ENCODE results near the gene CDX2. TPM values are rescaled to one million over a fixed set of nuclear protein-coding genes. Genes with fewer than 3 reads are reported as not detected.
"Not testable (repeated sequence)": the region's sequence is repeated elsewhere in the genome, so short reads cannot be mapped to it uniquely, and the experiment has no call there.

The CDX2 gene, protein sequence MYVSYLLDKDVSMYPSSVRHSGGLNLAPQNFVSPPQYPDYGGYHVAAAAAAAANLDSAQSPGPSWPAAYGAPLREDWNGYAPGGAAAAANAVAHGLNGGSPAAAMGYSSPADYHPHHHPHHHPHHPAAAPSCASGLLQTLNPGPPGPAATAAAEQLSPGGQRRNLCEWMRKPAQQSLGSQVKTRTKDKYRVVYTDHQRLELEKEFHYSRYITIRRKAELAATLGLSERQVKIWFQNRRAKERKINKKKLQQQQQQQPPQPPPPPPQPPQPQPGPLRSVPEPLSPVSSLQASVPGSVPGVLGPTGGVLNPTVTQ
- not detected in 2 replicates for total RNA-seq

DNA sequence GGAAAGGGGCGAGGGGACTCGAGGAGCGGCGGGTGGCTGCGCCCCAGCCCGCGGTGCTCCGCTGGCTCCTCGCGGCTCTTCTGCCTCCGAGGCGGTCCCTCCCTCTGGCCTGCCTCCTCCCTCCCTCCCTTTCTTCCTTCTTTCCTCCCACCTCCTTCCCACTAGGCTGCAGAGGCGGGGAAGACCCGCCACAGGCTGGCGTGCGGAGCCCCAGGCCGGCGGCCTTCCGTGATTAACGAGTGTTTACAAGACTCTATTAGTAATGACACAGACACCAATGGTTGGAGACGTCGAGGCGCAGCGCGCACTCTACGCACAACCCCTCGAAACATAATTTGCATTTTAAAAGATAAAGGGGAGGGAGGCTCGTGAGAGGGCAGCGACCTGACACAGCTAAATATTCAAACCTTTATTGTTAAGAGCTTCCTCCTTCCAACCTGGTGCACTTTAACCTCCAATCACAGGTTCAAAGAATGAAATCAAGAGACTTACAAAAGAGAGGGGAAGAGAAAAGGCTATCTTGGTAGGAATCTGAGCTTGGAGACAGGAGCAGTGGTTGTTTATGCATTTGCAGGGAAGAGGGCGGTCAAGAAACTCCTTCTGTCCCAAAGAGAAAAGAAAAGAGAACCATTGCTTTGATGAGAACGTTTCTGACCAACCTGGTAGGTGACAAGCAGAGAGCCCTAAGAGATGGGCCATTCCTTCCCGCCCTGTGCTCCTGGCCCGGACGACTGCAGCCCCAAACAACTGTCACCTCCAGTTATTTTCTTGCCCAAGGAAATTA lies at the start of gene CDX2:
Gene CDX2 (minus strand): TSS at position 234 of the 784 bp plus-strand sequence. CDS start 309 bp downstream, outside the sequence.
- no peak for DNase-seq (ENCODE audit: extremely low read depth, low read depth, low spot score)

DNA sequence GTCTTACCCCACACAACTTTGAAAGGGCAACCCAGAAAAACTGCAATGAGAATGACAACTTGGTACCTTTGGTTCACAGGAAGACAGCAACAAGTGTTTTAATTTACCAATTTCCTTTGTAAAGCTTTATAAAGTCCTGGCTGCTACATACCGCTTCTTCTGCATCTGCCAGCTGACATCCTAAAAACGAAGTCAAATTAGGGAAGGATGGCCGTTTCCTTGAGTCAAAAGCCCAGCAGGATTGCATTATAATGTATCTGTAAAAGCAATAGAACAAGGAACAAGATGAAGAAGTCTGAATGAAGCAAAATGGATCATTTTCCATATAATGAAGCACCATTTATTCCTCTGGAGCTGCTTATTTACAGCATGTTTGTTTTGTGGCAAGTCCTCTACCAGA lies 45.2 kb upstream of the CDX2 start:
- DNase-seq (ENCODE audit: extremely low read depth, low read depth, low spot score) = no peak

DNA sequence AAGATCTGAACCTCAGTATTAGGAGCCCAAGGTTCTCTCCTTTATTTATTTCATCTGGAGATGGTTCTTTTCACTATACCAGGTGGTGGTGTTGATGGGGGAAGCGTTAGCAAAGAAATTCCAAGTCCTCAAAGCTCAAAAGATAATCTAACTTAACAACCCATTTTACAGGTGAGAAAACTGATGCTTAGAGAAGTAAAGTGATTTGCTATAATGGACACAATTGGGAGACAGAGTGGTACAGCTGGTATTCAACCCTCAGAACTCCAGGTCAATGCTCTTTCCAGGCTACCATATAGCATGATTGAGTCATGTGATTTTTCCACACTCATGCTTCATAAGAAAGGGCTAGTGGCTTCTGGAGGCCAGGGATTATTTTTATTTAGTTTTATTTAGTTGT lies 44.4 kb upstream of the CDX2 start:
- no peak for DNase-seq (ENCODE audit: extremely low read depth, low read depth, low spot score)

DNA sequence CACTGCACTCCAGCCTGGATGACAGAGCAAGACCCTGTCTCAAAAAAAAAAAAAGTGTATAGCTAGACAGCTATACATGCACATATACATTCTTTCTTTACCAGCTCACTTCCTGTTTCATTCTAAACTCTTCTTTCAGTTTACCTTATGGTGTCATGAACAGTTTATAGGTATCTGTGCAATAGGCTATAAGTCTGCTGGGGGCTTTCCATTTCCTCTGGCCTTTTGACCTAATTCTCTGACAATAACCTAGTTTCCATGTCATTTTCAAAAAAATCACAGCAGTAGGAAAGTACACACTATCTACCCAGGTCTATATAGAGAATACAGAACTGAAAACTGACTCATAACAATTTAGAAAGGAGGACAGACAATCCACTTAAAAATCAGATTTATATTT lies 43.8 kb upstream of the CDX2 start:
- DNase-seq (ENCODE audit: extremely low read depth, low read depth, low spot score) = no peak

DNA sequence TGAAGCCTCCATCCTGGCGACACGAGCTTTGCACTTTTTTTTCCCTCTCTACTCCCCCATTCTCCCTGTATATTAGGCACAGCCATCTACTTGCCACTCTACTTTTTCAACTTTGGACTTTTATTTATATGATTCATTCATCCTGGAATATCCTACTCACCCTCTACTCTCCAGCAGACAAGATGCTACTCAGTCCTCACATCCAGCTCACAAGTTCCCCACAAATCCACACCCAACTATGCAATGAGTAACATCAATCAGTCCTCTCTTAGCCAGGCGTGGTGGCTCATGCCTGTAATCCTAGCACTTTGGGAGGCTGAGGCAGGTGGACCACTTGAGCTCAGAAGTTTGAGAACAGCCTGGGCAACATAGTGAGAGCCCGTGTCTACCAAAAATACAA lies 43.3 kb upstream of the CDX2 start:
- DNase-seq (ENCODE audit: extremely low read depth, low read depth, low spot score) = no peak

DNA sequence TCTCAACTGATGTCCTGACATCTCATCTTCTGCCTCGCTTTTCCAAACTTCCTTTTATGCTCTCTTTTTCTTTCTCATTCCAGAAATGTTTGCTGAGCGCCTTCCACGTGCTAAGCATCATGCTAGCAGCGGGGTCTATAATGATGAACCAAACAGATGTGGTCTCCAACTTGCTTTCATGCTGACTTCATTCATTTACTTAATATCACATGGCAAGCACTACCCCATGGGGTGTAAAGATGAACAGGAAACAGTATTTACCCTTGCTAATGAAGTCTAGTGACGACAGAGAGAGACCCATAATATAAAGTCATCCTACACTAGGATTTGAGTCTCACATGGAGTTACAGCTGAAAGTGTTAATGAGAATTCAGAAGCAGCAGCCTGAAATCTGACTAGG lies 40.9 kb upstream of the CDX2 start:
- DNase-seq (ENCODE audit: extremely low read depth, low read depth, low spot score) = no peak

DNA sequence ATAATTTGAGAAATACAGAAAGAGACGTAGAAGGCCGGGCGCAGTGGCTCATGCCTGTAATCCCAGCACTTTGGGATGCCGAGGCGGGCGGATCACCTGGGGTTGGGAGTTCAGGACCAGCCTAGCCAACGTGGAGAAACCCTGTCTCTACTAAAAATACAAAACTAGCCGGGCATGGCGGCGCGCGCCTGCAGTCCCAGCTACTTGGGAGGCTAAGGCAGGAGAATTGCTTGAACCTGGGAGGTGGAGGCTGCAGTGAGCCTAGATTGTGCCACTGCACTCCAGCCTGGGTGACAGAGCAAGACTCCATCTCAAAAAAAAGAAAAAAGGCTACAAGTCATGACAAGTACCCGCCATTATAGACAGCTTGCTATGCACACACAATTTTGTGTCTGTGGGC lies 35.9 kb upstream of the CDX2 start:
- not testable (repeated sequence) for DNase-seq (ENCODE audit: extremely low read depth, low read depth, low spot score)

DNA sequence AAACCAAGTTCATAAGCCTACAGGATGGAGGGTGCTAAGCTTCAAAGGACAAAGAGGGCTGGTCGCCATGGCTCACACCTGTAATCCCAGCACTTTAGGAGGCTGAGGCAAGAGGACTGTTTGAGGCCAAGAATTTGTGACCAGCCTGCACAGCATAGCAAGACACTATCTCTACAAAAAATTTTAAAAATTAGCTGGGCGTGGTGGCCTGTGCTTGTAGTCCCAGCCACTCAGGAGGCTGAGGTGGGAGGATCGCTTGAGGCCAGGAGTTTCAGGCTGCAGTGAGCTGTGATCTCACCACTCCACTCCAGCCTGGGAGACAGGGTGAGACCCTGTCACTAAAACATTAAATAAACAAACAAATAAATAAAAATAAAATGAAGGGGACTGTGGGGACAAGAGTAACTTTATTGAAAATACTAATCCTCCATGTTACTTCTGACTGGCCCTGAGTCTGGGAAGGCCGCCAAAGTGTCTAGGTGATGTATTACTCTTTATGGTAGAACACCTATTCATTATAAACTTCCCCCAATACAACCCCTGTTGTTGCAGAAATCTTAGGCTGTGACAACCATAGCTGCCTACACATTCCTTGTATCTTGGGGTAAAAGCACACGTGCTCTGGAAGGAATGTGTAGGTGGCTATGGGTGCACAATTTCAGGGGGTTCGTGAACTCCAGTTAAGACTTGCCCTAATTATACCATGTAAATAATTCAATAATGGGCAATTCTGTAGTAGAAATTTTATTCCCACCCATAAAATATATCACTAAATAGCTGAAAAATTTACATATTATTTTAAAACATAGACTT lies 34.0 kb upstream of the CDX2 start:
- DNase-seq (ENCODE audit: extremely low read depth, low read depth, low spot score) = no peak

DNA sequence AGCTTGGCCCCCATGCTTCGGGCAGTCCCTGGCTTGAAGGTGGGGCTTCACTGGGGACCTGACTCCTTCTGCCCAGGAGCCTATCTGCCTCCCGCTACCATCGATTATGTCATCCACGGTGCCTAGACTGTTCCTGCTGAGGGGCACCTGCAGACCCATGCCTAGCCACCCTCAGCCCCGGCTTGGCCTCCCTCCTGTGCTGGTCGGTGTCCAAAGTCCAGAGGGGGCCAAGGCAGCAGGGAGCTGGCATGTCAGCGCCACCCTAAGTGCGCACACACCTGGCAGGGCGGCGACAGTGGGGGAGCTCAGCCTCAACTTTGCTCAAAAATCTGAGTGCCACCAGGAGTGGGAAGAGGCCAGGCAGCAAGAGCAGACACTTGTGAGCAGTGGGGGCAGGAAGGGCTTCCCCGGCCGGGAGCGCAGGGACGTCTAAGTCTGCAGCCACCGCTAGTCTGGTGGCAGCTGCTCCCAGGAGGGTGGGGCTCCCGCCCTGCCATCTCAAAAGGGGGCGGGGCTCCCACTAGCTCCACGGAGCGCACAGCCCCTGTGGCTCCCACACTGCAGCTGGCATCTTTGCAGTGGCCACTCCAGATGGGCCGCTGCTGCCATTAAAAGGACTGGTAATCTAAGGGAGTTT lies 32.8 kb upstream of the CDX2 start:
- DNase-seq (ENCODE audit: extremely low read depth, low read depth, low spot score) = no peak

DNA sequence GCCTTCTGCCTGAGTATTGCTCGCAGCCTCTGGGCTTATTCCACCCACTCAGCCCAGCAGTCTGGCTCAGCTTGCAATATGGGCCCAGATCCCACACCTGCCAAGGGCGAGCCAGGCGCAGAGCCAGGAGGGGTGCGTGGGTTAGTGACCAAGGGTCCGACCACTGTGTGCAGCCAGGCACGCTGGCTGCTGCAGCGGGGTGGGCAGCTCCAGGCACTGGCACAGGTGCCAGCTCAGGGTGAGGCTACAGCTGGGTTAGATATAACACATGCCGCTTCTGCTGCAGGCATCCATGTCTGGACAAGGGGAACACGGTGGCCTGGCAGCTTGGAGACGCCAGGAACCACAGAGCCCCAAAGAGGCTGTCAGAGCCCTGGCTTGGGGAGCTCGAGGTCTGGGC lies 31.9 kb upstream of the CDX2 start:
- DNase-seq (ENCODE audit: extremely low read depth, low read depth, low spot score) = no peak

DNA sequence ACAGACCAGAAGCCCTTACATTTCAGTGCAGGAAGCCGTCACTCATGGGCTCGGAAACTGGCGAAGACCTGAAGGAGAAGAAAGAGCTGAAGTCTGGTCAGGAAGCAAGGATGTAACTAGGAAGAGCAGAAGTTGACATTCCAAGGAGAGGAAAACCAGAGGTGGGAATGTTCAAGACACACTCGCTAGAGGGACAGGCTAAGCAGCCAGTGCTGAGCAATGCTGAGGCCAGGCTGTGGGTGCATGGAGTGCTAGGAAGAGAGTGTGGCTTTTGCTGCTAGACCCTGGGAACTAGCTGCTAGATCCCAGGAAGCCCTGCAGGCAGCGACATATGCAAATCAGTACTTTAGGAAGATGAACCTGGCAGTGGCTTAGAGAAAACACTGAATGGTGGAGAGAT lies 31.5 kb upstream of the CDX2 start:
- no peak for DNase-seq (ENCODE audit: extremely low read depth, low read depth, low spot score)

DNA sequence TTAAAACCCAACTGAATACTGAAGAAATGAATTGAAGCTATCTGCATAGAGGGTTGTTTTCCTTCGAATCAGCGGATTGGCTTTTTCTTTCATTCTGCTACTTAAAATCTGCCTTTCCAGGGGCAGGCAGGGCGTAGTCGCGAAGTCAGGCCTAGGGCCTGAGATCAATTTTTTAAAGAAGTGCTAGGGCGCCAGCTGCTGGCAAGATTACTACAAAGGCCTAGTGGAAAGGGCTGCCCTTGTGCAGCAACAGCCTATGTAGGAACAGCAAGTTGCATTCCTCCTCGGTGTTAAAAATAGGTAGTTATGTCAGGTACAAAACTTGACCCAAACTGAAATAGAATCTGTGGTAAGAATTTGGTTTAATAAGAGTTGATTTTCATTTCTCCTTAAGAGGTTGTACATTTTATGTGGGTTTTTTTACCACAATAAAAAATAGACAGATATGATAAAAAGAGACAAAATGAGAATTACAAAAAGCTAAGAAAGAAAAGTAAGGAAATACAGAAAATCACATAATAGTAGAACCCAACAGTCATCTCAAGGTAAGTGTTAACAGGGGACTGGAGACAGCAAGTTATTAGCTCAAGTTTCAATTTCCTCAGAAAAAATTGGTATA lies 28.9 kb upstream of the CDX2 start:
- DNase-seq (ENCODE audit: extremely low read depth, low read depth, low spot score) = no peak

DNA sequence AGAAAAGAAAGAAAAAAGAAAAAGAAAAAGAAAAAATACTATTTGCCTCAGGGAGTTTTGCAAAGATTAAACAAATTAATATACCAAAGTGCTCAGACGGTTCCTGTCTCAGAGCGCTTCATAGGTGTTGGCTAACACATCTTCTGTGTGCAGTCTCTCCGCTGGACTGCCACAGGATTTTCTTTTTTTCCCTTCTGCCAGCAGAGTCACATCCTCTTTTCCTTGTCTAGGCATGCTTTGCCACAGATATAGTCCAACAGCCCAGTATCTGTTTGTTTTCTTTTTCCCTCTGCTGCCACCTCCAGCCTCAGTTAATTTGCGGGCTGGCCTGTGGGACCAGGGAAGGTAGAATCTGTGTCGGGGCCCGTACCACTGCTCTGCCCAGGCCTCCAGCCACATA lies 22.8 kb upstream of the CDX2 start:
- DNase-seq (ENCODE audit: extremely low read depth, low read depth, low spot score) = no peak

DNA sequence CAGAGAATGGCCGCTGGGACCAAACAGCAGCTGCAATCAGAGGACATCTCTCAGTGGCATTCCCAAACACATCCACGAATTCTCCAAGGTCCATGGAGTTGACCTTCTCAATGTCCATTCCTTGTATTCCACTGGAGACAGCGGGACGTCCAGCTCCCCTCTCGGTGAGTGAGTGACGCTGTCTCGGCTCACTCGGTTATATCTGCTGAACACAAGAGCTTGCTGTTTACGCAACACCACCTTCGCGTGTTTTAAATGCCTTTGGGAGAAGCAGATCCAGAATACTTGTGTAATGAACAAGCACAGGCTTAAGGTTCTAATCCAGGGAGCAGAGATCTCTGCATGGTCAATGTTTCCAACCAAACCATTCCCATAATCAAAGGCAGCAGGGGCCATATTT lies 19.4 kb upstream of the CDX2 start, which contains the start of gene URAD:
Gene URAD (minus strand): TSS at position 174 of the 400 bp plus-strand sequence. CDS start 56 bp downstream, at position 118.
- no peak for DNase-seq (ENCODE audit: extremely low read depth, low read depth, low spot score)

DNA sequence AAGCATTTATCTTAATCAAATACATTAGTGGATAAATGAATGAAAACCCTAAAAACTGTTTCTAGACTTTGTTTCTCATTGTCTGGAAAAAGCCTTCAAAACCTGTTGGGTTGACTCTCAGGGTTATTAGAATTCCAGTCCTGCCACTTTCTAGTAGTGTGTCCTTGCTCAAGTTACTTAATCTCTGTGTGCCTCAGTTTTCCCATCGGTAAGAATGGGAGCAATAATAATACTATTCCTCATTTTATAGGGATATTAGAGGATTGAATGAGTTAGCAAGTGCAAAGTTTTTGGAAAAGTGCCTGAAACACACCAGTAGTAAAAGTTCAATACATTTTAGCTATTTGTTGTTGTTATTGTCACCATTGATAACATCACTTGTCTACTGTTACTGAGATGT lies 16.5 kb upstream of the CDX2 start:
- DNase-seq (ENCODE audit: extremely low read depth, low read depth, low spot score) = no peak

DNA sequence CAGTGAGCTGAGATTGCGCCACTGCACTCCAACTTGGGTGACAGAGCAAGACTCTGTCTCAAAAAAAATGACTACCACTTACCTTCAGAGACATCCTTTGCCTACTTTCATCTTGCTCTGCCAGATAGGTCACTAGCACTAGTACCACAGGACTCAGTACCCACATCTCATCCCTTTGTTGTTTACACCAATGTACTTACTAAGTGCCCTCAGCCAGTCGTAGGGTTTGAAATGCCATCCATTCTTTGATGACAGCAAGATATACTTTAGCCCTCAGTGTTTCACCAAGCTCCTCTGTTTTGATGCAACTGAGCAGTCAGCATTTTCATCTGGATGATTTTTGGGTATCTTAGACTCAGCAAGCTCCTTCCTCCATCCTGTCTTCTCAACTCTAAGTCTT lies 13.2 kb upstream of the CDX2 start:
- DNase-seq (ENCODE audit: extremely low read depth, low read depth, low spot score) = no peak

DNA sequence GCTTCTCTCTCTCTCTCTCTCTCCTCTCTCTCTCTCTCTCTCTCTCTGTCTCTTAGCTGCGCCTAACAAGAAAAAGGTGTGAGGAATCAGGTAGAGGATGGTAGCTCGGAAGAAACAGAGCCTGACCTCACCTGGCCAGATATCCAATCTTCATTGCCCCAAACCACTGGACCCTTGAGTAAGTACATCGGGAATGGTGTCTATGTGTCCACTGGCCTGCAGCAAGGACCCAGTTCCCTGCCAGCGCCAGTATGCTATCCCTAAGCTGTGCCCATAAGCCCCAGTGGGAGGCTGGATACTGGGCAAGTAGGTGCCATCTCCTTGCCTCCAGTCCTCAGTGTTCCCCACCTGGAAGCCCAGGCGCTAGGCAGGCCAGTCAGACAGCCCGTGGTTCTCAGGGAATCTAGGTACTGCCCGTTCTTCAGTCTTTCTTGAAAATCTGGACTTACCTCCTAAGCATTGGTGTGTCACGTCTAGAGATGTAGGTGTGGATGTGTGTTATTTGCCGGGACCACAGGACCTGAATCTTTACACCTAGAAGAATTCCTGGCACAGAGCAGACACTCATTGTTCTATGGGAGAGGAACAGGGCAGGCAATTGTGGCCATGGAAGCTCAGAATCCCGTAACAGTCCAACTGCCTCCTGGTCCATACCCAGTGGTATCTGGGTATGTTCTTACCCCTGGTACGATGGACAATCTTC lies 12.0 kb upstream of the CDX2 start:
- no peak for DNase-seq (ENCODE audit: extremely low read depth, low read depth, low spot score)

DNA sequence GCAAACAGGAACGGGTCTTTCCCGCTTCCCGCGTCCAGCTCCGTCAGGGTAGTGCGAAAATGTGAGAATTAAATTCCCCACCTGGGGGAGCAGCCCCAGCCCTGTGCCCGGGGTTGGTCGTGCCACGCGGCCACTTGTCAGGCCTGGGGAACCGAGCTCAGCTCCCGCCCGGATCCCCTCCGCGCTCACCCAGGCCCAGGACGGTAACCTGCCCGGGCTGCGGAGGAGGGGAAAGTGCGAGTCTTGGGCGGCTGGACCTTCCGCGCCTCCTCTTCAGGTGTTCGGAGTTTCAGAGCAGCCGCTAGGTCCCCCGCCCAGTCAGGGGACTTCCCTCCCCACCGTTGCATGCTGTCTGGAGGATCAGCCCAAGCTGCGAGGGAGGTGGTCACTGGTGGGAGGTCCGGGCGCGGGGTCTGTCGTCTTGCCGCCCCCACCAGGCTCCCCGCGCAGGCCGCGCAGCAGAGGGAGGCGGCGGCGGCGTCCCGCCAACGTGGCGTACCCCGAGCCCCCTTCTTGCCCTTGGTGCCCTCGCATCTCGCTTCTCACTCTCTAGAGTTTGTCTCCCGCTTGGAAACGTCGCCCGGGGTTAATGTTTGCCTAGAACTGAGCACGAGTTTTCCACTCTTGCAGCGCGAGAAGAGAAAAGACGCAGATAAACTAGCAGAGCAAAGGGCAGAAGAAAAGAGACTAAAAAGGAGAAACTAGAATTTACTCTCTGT lies 11.3 kb upstream of the CDX2 start:
- DNase-seq (ENCODE audit: extremely low read depth, low read depth, low spot score) = no peak

DNA sequence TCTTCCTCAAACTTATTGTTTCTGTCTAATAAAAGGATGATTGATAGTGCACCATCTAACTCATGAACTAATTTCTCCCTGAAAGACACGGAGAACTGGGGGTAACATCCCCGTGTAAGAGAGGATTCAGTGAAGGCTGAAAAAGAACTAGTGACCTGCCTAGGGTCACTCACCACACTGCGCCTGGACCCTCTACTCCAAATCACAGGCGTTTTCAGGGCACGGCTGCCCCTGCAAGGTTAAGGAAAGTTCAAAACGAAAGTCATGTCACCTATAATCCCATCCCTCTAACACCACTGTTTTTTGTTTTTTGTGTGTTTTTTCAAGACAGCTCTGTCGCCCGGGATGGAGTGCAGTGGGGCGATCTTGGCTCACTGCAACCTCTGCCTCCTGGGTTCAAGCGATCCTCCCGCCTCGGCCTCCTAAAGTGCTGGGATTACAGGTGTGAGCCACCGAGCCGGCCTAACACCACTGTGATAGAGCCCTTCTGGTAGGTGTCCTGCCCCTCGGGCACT lies 10.7 kb upstream of the CDX2 start:
- no peak for DNase-seq (ENCODE audit: extremely low read depth, low read depth, low spot score)

Data from glomerular endothelial cell (primary cell).